Motor neuron (in vitro differentiated cells): Measurements from ENCODE around the gene BMP6. TPM values are rescaled to one million over a fixed set of nuclear protein-coding genes. Genes with fewer than 3 reads are reported as not detected.
A peak's percentile ranks its signal among the peaks of the same experiment; 100 is the strongest.
"Not testable (repeated sequence)": the region's sequence is repeated elsewhere in the genome, so short reads cannot be mapped to it uniquely, and the experiment has no call there.

ENCODE experiments used
- ATAC-seq, 8 experiments: fragments of 200-7000 bp; cut with Tn5 transposase; replicated peaks in 6 of 8; 2 replicates each; pipeline ENCODE4 v1.8.0; 2021; ENCODE audit warnings: mild to moderate bottlenecking in 8 of 8, moderate library complexity in 8 of 8
- H3K27ac ChIP-seq, 2 donors: fragments of 250-450 bp; sonication (Bioruptor Pico); 2 replicates each; pipeline ENCODE4 v1.9.0; 2021; ENCODE audit warnings: antibody characterized with exemption in 2 of 2, mild to moderate bottlenecking in 2 of 2, moderate library complexity in 1 of 2
- H3K4me1 ChIP-seq, 2 donors: fragments of 250-450 bp; sonication (Bioruptor Pico); replicated peaks in 1 of 2; 2 replicates each; pipeline ENCODE4 v1.6.1; 2021; ENCODE audit warnings: antibody characterized with exemption in 2 of 2, mild to moderate bottlenecking in 2 of 2, moderate library complexity in 1 of 2
- H3K4me3 ChIP-seq, 5 donors: fragments of 250-450 bp; sonication (Bioruptor Pico); 2 replicates each; pipeline ENCODE4 v1.9.0; 2021; ENCODE audit warnings: antibody characterized with exemption in 5 of 5, mild to moderate bottlenecking in 5 of 5, moderate library complexity in 4 of 5
- WGBS, 10 experiments: fragments of 450-650 bp; shearing (Covaris generic); methylation state at CpG; one replicate each; pipeline ENCODE4 v1.0.0; 2022; 5-methylcytosine and 5-hydroxymethylcytosine counted together
- in situ Hi-C, 9 experiments: fragments of 400-800 bp; cut with MboI; loops; one replicate each; pipeline ENCODE4 v1.15.0; 2021; ENCODE audit warnings: low sequenced_read_pairs in 9 of 9, low pct_unique_long_range_greater_than_20kb in 2 of 9; ENCODE audit not compliant: unreplicated experiment in 9 of 9
- total RNA-seq, 8 experiments: library from RNA; unstranded; fragments of 300-600 nt; gene quantifications; 2 replicates each; pipeline versions ENCODE4 v1.2.3 to v1.2.4, GENCODE V29; 2022

BMP6 gene
- total RNA-seq, 8 experiments from 2014 or later = 0.51 to 10.9 (median 1.1) TPM

DNA sequence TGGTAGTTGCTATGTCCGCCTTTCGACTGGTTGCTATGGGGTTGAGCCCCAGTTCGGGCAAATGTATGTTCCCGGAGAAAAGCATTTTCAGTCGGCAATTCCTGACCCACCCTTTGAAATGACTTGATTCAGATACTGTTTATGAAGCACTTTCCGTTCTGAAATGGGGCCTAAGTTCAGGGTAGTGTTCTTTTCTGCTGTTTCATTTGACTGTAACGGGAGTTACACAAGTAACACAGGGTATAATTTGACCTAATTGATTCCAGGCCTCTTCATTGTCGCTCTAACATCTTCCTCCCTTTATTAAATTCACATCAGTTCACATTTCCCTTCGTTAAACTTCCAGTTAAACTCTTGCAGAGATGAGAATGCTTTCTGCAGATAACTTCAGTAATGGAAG is 85.5 kb downstream of the BMP6 start:
- no peak overlapping the region for H3K4me3 ChIP-seq
- WGBS, 10 experiments = 13 to 100% (median 80%) methylated on average over 1 to 9 of the region's 9 CpGs; no CpG with 5 or more reads in 1 of the 10 experiments
- in situ Hi-C loops = no loop called here
- ATAC-seq = no peak
- no peaks in the 10 kb centered on the region for H3K4me1 ChIP-seq
- H3K27ac ChIP-seq = no peak overlapping the region

GRCh38 chr6:7812623-7813022 is 86.7 kb downstream of the BMP6 start:
- Histone ChIP-seq H3K27ac (no peak overlapping the region), H3K4me1 (no peaks in the 10 kb centered on the region), H3K4me3 (no peak overlapping the region)
- ATAC-seq = no peak
- 0 to 100% (median 40%) methylated on average over 1 to 2 of the region's 2 CpGs; no CpG with 5 or more reads in 3 of the 10 experiments for WGBS, 10 experiments
- in situ Hi-C loops = no loop called here

GRCh38 chr6:7813193-7813592 is 87.3 kb downstream of the BMP6 start:
- 25 to 100% (median 86%) methylated on average over 1 of the region's 1 CpG; no CpG with 5 or more reads in 7 of the 10 experiments for WGBS, 10 experiments
- in situ Hi-C loops = no loop called here
- H3K4me1 ChIP-seq = no peaks in the 10 kb centered on the region
- no peak for ATAC-seq
- no peak overlapping the region for H3K4me3 ChIP-seq
- no peak overlapping the region for H3K27ac ChIP-seq

DNA sequence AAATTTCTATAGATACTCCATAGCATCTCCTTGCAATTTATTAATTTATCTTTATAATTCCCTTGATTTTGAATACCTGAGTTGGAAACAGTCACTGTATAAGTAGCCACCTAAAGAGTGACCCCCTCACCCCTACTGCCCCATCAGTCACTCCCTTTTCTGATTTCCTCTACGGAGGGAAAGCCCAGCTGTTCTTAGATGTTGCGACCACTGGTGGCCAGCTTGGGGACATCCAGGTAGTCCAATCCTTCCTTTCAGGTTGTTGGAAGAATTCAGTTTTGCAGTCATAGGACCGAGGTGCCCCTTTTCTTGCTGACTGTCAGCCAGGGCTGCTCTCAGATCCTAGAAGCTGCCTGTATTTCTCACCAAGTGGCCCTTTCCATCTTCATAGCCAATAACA is 87.8 kb downstream of the BMP6 start:
- Histone ChIP-seq H3K27ac (no peak overlapping the region), H3K4me3 (no peak overlapping the region), H3K4me1 (no peaks in the 10 kb centered on the region)
- WGBS, 10 experiments = 61 to 100% (median 63%) methylated on average over 1 to 3 of the region's 3 CpGs; no CpG with 5 or more reads in 6 of the 10 experiments
- ATAC-seq = no peak
- in situ Hi-C loops = no loop called here

DNA sequence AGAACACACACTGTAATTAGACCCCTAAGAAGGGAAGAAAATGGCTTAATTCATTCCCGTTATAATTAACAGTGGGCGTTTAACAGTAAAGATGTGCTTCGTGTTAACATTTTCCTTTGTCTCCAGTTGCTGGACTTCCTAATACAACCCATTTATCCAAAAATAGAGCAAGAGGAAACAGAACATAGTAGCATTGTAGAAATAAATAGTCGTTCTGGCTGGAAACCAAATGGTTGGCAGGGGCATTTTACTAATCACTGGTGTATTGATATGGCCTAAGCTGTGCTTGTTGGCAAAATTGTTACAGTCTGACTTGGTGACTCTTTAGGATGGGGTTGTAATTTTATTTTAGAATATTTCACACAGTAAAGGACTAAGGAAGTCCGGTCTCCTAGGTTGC is 89.8 kb downstream of the BMP6 start:
- in situ Hi-C loops = no loop called here
- H3K27ac ChIP-seq = no peak overlapping the region
- 60 to 100% (median 86%) methylated on average over 2 to 5 of the region's 5 CpGs for WGBS, 10 experiments
- H3K4me3 ChIP-seq = no peak overlapping the region
- ATAC-seq = no peak
- no peaks in the 10 kb centered on the region for H3K4me1 ChIP-seq

- H3K4me3 ChIP-seq, in situ Hi-C loops, H3K4me1 ChIP-seq, ATAC-seq, H3K27ac ChIP-seq: not testable (repeated sequence)
- WGBS, 10 experiments = 90% methylated on average over 2 of the region's 5 CpGs; no CpG with 5 or more reads in 9 of the 10 experiments
Observed at GRCh38 chr6:7817184-7817583, 91.3 kb downstream of the BMP6 start.

GRCh38 chr6:7818257-7819214 is 92.6 kb downstream of the BMP6 start:
- no peaks in the 10 kb centered on the region for H3K4me1 ChIP-seq
- no peak overlapping the region for H3K4me3 ChIP-seq
- in situ Hi-C loops = no loop called here
- WGBS, 10 experiments = 45 to 95% (median 83%) methylated on average over 2 to 8 of the region's 13 CpGs
- H3K27ac ChIP-seq = no peak overlapping the region
- no peak for ATAC-seq

- H3K4me1 ChIP-seq = no peaks in the 10 kb centered on the region
- ATAC-seq = peak in 2 of 8 experiments; percentile 47 to 57
- no peak overlapping the region for H3K27ac ChIP-seq
- in situ Hi-C loops = no loop called here
- no peak overlapping the region for H3K4me3 ChIP-seq
- 8 to 100% (median 83%) methylated on average over 1 to 3 of the region's 3 CpGs for WGBS, 10 experiments
Observed at GRCh38 chr6:7819431-7820015, 93.6 kb downstream of the BMP6 start.

DNA sequence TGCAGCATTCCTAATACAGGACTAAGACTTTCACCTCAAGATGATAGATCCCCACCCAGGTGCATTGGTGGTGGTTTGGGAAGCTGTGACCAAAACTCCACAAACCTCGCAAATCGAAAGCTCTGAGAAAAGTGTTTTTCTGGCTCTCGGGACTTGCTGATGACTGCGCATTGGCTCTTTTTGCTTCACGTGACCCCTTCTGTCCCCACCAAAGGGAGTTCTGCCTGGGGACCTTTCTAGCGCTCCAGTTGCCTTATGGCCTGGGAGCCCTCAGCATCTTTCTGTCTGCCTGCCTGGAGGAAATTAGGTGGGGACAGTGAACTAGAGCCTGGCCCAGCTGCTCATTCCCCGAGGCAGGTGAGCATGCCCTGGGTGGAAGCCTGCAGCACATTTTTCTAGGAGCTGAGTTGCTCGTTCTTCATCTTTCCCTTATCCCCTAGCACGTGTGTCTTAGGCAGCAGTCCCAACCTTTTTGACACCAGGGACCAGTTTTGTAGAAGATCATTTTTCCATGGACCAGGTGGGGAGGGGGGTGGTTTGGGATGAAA is 94.5 kb downstream of the BMP6 start:
- in situ Hi-C loops = no loop called here
- H3K4me1 ChIP-seq = no peaks in the 10 kb centered on the region
- no peak for ATAC-seq
- H3K27ac ChIP-seq = no peak overlapping the region
- no peak overlapping the region for H3K4me3 ChIP-seq
- 70 to 100% (median 80%) methylated on average over 1 to 7 of the region's 9 CpGs; no CpG with 5 or more reads in 2 of the 10 experiments for WGBS, 10 experiments

GRCh38 chr6:7821426-7821825 is 95.5 kb downstream of the BMP6 start:
- in situ Hi-C loops = no loop called here
- no peak overlapping the region for H3K4me3 ChIP-seq

GRCh38 chr6:7823552-7823951 is 97.7 kb downstream of the BMP6 start:
- 44 to 100% (median 89%) methylated on average over 1 to 3 of the region's 3 CpGs; no CpG with 5 or more reads in 2 of the 10 experiments for WGBS, 10 experiments
- in situ Hi-C loops = no loop called here
- H3K4me3 ChIP-seq = no peak overlapping the region
- no peak for ATAC-seq
- no peak overlapping the region for H3K27ac ChIP-seq
- H3K4me1 ChIP-seq = peaks cover 0 to 11% of the 10 kb centered on the region in 2 donors

More at GRCh38 chr6:7821426-7821825, 95.5 kb downstream of the BMP6 start:
- WGBS, 10 experiments = 67 to 100% (median 92%) methylated on average over 2 to 4 of the region's 5 CpGs; no CpG with 5 or more reads in 2 of the 10 experiments
- no peak for ATAC-seq
- Histone ChIP-seq H3K4me1 (no peaks in the 10 kb centered on the region), H3K27ac (no peak overlapping the region)

DNA sequence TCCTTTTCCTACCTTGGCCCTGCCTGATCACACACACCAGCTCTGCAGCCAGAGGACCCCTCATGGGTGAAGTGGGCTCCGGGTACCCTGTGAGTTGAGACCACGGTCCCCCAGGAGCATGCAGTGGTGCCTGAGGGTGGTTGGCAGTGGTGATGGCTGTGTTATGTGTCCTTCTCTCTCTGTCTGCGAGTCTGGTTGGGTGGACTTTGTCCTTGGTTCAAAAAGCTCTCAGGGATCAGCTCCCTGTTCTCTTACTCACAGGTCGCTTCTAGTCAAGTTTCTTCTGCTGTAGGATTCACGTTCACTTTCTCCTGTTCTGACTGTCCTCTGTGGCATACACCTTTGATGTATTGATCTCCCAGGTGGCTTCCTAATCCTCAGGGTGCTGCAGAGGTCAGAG is 100.1 kb downstream of the BMP6 start:
- 78 to 100% (median 90%) methylated on average over 2 to 4 of the region's 5 CpGs; no CpG with 5 or more reads in 7 of the 10 experiments for WGBS, 10 experiments
- Histone ChIP-seq H3K27ac (no peak overlapping the region), H3K4me1 (peaks cover 0 to 11% of the 10 kb centered on the region in 2 donors), H3K4me3 (no peak overlapping the region)
- in situ Hi-C loops = no loop called here
- ATAC-seq = no peak

DNA sequence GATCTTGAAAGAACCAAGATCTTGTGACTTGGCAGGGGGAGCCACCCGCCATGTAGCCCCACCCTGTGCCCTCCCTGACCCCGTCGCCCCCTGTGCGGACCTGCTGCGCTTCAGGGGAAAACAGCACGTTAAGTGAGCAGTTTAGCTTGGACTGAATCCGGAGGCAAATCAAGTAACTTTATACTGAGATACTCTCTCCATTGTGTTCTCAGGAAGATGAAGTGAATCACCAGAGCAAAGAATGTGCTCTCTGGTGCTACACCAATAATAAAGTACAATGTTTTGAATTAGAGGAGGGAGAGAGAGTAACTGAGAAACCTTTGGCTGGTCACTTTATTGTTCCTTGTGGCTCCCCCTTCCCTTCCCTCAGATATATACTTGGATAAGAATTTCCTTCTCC is 101.2 kb downstream of the BMP6 start:
- Histone ChIP-seq H3K4me1 (peaks cover 0 to 11% of the 10 kb centered on the region in 2 donors), H3K27ac (no peak overlapping the region), H3K4me3 (no peak overlapping the region)
- ATAC-seq = peak in 1 of 8 experiments; percentile 60
- WGBS, 10 experiments = 0 to 63% (median 40%) methylated on average over 1 to 4 of the region's 7 CpGs; no CpG with 5 or more reads in 5 of the 10 experiments
- in situ Hi-C loops = no loop called here
